ENCODE measurements around the gene RPUSD4. TPM values are rescaled to one million over a fixed set of nuclear protein-coding genes. Genes with fewer than 3 reads are reported as not detected.

Gene RPUSD4
- total and polyA plus RNA-seq, 2 experiments from 2014 or later = 15.2 to 36.5 TPM

DNA sequence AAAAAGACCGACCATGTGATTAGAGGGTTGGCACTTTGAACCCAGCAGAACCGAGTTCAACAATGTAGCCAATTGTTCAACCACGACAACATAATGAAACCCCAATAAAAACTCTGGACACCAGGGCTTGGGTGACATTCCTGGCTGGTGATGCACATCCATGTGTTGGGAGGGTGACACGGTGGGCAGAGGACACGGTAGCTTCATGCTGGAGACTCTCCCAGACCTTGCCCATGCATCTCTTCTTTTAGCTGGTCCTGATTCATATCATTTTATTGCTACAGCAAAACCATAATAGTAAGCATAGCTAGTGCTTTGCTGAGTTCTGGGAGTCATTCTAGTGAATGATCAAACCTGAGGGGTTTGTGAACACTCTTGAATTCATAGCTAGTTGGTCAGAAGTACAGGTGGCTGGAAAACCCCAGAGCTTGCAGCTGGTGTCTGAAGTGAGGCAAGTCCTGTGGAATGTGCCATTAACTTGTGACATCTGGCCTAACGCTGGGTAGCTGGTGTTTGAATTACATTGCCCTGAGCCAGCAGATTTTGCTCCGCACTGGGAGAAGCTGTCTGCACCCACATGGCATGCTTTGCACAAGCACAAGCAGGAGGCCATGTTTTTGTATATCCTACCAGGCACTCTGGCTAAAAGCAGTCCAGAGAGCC, 14.0 kb downstream of the RPUSD4 start:
- peaks cover 10% of the 10 kb centered on the region for H3K36me3 ChIP-seq
- no peak overlapping the region for H3K27ac ChIP-seq
- TF ChIP-seq, protein P1, sequence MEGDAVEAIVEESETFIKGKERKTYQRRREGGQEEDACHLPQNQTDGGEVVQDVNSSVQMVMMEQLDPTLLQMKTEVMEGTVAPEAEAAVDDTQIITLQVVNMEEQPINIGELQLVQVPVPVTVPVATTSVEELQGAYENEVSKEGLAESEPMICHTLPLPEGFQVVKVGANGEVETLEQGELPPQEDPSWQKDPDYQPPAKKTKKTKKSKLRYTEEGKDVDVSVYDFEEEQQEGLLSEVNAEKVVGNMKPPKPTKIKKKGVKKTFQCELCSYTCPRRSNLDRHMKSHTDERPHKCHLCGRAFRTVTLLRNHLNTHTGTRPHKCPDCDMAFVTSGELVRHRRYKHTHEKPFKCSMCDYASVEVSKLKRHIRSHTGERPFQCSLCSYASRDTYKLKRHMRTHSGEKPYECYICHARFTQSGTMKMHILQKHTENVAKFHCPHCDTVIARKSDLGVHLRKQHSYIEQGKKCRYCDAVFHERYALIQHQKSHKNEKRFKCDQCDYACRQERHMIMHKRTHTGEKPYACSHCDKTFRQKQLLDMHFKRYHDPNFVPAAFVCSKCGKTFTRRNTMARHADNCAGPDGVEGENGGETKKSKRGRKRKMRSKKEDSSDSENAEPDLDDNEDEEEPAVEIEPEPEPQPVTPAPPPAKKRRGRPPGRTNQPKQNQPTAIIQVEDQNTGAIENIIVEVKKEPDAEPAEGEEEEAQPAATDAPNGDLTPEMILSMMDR (IDR thresholded peaks at IDR 0.05; ENCODE audit: low read depth, low read length) = no peak
- no peaks in the 10 kb centered on the region for H3K27me3 ChIP-seq
- H3K4me3 ChIP-seq = no peak overlapping the region
- no peaks in the 10 kb centered on the region for H3K4me1 ChIP-seq (ENCODE audit: low read depth)
- DNase-seq (ENCODE audit: low read depth in 1 of 2, low spot score in 1 of 2) = no peak
- H3K9me3 ChIP-seq (ENCODE audit: low read depth) = no peaks in the 10 kb centered on the region

DNA sequence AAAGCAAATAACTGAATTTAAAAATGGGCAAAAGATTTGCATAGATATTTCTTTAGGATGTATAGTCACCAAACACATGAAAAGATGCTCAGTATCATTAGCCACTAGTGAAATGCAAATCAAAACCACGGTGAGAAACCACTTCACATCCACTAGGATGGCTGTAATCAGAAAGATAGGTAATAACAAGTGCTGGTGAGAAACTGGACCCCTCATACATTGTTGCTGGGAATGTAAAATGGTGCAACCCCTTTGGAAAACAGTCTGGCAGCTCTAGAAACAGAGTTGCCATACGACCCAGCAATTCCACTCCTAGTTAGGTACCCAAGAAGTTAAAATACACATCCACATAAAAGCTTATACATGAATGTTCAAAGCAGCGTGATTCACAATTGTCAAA, 16.3 kb downstream of the RPUSD4 start:
- Histone ChIP-seq H3K4me1 (ENCODE audit: low read depth) (no peaks in the 10 kb centered on the region), H3K36me3 (peaks cover 5% of the 10 kb centered on the region), H3K9me3 (ENCODE audit: low read depth) (no peaks in the 10 kb centered on the region), H3K4me3 (no peak overlapping the region), H3K27me3 (no peaks in the 10 kb centered on the region), H3K27ac (no peak overlapping the region)
- TF ChIP-seq, protein P1 (IDR thresholded peaks at IDR 0.05; ENCODE audit: low read depth, low read length) = no peak
- no peak for DNase-seq (ENCODE audit: low read depth in 1 of 2, low spot score in 1 of 2)

- no peaks in the 10 kb centered on the region for H3K9me3 ChIP-seq (ENCODE audit: low read depth)
- peak; percentile 58 to 71 for DNase-seq (ENCODE audit: low read depth in 1 of 2, low spot score in 1 of 2)
- no peaks in the 10 kb centered on the region for H3K36me3 ChIP-seq
- no peak overlapping the region for H3K27ac ChIP-seq
- TF ChIP-seq, protein P1 (IDR thresholded peaks at IDR 0.05; ENCODE audit: low read depth, low read length) = peak; percentile 52
- H3K4me3 ChIP-seq = no peak overlapping the region
- peaks cover 3% of the 10 kb centered on the region for H3K4me1 ChIP-seq (ENCODE audit: low read depth)
- no peaks in the 10 kb centered on the region for H3K27me3 ChIP-seq
Measured at GRCh38 chr11:126194121-126194543, 17.3 kb downstream of the RPUSD4 start.

DNA sequence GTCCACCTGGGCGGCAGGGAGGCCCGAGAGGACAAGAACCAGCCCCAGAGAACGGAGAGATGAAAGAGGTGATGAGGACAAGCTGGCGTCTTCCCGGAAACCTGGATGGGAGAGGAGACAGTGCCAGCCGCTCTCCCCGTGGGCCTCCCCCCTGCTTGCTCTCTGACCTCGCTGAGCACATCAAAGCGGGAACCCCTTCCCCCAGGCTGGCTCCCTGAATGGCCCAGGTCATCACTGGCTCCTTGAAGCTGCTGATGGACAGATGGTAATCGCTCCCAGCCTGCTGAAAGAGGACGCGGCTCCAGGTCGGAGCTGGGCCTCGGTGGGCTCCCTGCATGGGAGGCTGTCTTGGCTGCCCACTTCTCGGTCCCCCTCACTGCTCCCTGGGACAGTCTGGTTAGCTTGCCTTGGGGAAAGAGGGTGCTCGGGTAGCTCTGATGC, 18.4 kb downstream of the RPUSD4 start:
- H3K9me3 ChIP-seq (ENCODE audit: low read depth) = no peaks in the 10 kb centered on the region
- H3K4me3 ChIP-seq = no peak overlapping the region
- H3K4me1 ChIP-seq (ENCODE audit: low read depth) = peaks cover 7% of the 10 kb centered on the region
- TF ChIP-seq, protein P1 (IDR thresholded peaks at IDR 0.05; ENCODE audit: low read depth, low read length) = no peak
- no peaks in the 10 kb centered on the region for H3K36me3 ChIP-seq
- H3K27ac ChIP-seq = no peak overlapping the region
- no peaks in the 10 kb centered on the region for H3K27me3 ChIP-seq
- DNase-seq (ENCODE audit: low read depth in 1 of 2, low spot score in 1 of 2) = no peak

GRCh38 chr11:126192361-126192760, 19.1 kb downstream of the RPUSD4 start:
- no peak overlapping the region for H3K27ac ChIP-seq
- TF ChIP-seq, protein P1 (IDR thresholded peaks at IDR 0.05; ENCODE audit: low read depth, low read length) = no peak
- H3K4me1 ChIP-seq (ENCODE audit: low read depth) = peaks cover 7% of the 10 kb centered on the region
- DNase-seq (ENCODE audit: low read depth in 1 of 2, low spot score in 1 of 2) = no peak
- no peaks in the 10 kb centered on the region for H3K36me3 ChIP-seq
- no peaks in the 10 kb centered on the region for H3K27me3 ChIP-seq
- no peaks in the 10 kb centered on the region for H3K9me3 ChIP-seq (ENCODE audit: low read depth)
- H3K4me3 ChIP-seq = no peak overlapping the region
